ENCODE measurements around the gene ANXA7. TPM values are rescaled to one million over a fixed set of nuclear protein-coding genes. Genes with fewer than 3 reads are reported as not detected.
"Not testable (repeated sequence)": the region's sequence is repeated elsewhere in the genome, so short reads cannot be mapped to it uniquely, and the experiment has no call there.

ANXA7 gene
- total RNA-seq, 2 donors from 2014 or later, result 107 to 120 TPM

DNA sequence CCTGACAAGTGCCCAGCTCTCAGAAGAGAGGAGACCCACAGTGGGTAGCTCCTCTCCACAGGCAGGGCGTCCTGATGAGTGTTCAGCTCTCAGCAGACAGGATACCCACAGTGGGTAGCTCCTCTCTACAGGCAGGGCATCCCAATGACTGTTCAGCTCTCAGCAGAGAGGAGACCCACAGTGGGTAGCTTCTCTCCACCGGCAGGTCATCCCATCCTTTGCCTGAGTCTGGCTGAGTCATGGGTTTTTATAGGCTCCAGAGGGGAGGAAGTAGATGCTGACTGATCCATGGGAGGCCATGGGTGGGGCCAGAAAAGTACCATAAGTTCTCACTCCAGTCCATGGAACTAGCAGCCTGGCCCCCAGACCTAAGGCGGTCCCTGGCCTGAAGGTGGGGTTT lies 73.7 kb downstream of the ANXA7 start:
- H3K36me3 ChIP-seq, result no peaks in the 10 kb centered on the region
- no peaks in the 10 kb centered on the region for H3K4me1 ChIP-seq (ENCODE audit: control insufficient read depth in 1 of 2, low read depth in 2 of 2)
- H3K27me3 ChIP-seq (replicated peaks; ENCODE audit: insufficient read depth), result no peaks in the 10 kb centered on the region
- no peak overlapping the region for H3K27ac ChIP-seq
- DNase-seq (ENCODE audit: low spot score), result no peak
- H3K9me3 ChIP-seq, result no peaks in the 10 kb centered on the region
- no peak for ATAC-seq (ENCODE audit: insufficient number of reproducible peaks, low FRiP score, low read depth)
- TF ChIP-seq, protein P1, sequence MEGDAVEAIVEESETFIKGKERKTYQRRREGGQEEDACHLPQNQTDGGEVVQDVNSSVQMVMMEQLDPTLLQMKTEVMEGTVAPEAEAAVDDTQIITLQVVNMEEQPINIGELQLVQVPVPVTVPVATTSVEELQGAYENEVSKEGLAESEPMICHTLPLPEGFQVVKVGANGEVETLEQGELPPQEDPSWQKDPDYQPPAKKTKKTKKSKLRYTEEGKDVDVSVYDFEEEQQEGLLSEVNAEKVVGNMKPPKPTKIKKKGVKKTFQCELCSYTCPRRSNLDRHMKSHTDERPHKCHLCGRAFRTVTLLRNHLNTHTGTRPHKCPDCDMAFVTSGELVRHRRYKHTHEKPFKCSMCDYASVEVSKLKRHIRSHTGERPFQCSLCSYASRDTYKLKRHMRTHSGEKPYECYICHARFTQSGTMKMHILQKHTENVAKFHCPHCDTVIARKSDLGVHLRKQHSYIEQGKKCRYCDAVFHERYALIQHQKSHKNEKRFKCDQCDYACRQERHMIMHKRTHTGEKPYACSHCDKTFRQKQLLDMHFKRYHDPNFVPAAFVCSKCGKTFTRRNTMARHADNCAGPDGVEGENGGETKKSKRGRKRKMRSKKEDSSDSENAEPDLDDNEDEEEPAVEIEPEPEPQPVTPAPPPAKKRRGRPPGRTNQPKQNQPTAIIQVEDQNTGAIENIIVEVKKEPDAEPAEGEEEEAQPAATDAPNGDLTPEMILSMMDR (IDR thresholded peaks at IDR 0.05), result no peak
- no peak overlapping the region for H3K4me3 ChIP-seq

DNA sequence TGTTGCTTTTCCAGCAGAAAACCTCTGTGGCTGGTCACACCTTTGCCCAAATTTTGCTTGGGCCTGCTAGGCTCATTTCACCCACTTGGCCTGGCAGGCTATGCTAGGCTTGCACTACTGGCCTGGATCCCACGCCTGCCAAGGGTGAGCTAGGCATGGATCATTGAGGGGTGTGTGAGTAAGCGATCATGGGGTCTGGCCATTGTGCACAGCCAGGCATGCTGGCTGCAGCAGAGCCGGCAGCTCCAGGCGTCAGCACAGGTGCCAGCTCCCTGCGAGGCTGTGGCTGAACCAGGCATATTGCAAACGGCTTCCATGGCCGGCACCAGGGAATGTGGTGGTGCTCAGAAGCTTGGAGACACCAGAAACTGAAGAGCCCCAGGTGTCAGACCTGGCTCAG lies 74.4 kb downstream of the ANXA7 start:
- Histone ChIP-seq H3K36me3 (no peaks in the 10 kb centered on the region), H3K27me3 (replicated peaks; ENCODE audit: insufficient read depth) (no peaks in the 10 kb centered on the region), H3K4me3 (no peak overlapping the region), H3K4me1 (ENCODE audit: control insufficient read depth in 1 of 2, low read depth in 2 of 2) (no peaks in the 10 kb centered on the region), H3K9me3 (no peaks in the 10 kb centered on the region), H3K27ac (no peak overlapping the region)
- no peak for DNase-seq (ENCODE audit: low spot score)
- no peak for ATAC-seq (ENCODE audit: insufficient number of reproducible peaks, low FRiP score, low read depth)
- TF ChIP-seq, protein P1 (IDR thresholded peaks at IDR 0.05), result no peak

DNA sequence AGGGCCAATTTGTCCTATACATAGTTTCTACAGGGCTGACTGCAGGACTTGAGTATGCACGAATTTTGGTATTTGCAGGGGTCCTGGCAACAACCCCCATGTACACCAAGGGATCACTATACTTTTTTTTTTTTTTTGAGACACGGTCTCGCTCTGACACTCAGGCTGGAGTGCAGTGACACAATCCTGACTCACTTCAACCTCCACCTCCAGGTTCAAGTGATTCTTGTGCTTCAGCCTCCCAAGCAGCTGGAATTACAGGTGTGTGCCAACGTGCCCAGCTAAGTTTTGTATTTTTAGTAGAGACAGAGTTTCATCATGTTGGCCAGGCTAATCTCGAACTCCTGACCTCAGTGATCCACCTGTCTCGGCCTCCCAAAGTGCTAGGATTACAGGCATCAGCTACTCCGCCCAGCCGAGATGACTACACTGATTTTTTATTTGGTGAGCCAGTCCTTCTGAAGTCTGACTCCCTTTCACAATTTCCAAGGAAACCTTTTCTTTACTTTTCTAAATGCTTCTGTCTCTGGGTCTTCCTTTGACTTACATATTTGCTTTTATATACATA lies 75.0 kb downstream of the ANXA7 start:
- Histone ChIP-seq H3K27ac (no peak overlapping the region), H3K4me1 (ENCODE audit: control insufficient read depth in 1 of 2, low read depth in 2 of 2) (no peaks in the 10 kb centered on the region), H3K9me3 (no peaks in the 10 kb centered on the region), H3K27me3 (replicated peaks; ENCODE audit: insufficient read depth) (no peaks in the 10 kb centered on the region), H3K36me3 (no peaks in the 10 kb centered on the region), H3K4me3 (no peak overlapping the region)
- TF ChIP-seq, protein P1 (IDR thresholded peaks at IDR 0.05), result no peak
- DNase-seq (ENCODE audit: low spot score), result no peak
- no peak for ATAC-seq (ENCODE audit: insufficient number of reproducible peaks, low FRiP score, low read depth)

DNA sequence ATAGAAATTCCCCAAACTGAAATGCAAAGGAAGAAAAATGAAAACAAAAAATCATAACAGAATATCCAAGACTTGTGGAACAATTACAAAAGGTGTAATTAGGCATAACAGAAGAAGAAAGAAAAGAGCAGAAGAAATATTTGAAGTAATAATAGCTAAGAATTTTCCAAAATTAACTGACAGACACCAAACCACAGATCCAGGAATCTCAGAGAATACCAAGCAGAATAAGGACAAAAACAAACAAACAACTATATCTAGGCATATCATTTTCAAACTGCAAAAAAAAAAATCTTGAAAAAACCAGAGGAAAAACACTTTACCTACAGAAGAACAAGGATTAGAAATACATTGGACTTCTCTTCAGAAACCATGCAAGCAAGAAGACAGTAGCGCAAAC lies 80.7 kb downstream of the ANXA7 start:
- Histone ChIP-seq H3K36me3 (no peaks in the 10 kb centered on the region), H3K9me3 (no peaks in the 10 kb centered on the region), H3K4me3 (no peak overlapping the region), H3K27ac (no peak overlapping the region), H3K27me3 (replicated peaks; ENCODE audit: insufficient read depth) (no peaks in the 10 kb centered on the region), H3K4me1 (ENCODE audit: control insufficient read depth in 1 of 2, low read depth in 2 of 2) (no peaks in the 10 kb centered on the region)
- DNase-seq (ENCODE audit: low spot score) (no peak), ATAC-seq (ENCODE audit: insufficient number of reproducible peaks, low FRiP score, low read depth) (no peak)
- TF ChIP-seq, protein P1 (IDR thresholded peaks at IDR 0.05), result no peak

DNA sequence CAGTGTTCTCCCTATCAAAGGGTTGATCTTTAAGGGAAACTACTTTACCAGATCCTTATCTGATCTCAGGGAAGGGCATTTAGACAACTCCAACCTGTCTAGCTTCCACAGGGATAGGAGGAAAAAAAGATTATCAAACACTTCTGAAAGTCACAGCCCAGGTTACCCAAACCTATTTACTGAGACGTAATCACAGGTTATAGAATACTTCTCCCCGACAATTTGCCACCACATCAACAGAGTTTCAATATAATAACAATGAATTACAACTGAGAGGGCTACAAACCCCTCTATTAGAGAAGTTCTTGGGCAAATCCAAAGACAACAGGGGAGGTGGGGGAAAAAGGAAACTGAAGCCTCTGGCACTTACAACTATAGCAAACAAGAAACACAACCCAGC lies 81.5 kb downstream of the ANXA7 start:
- DNase-seq (ENCODE audit: low spot score), result no peak
- Histone ChIP-seq H3K27ac (no peak overlapping the region), H3K9me3 (no peaks in the 10 kb centered on the region), H3K27me3 (replicated peaks; ENCODE audit: insufficient read depth) (no peaks in the 10 kb centered on the region), H3K36me3 (no peaks in the 10 kb centered on the region), H3K4me1 (ENCODE audit: control insufficient read depth in 1 of 2, low read depth in 2 of 2) (no peaks in the 10 kb centered on the region), H3K4me3 (no peak overlapping the region)
- no peak for ATAC-seq (ENCODE audit: insufficient number of reproducible peaks, low FRiP score, low read depth)
- TF ChIP-seq, protein P1 (IDR thresholded peaks at IDR 0.05), result no peak

DNA sequence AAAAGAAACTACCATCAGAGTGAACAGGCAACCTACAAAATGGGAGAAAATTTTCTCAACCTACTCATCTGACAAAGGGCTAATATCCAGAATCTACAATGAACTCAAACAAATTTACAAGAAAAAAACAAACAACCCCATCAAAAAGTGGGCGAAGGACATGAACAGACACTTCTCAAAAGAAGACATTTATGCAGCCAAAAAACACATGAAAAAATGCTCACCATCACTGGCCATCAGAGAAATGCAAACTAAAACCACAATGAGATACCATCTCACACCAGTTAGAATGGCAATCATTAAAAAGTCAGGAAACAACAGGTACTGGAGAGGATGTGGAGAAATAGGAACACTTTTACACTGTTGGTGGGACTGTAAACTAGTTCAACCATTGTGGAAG lies 85.3 kb downstream of the ANXA7 start:
- H3K27ac ChIP-seq; H3K9me3 ChIP-seq; H3K36me3 ChIP-seq; ATAC-seq (ENCODE audit: insufficient number of reproducible peaks, low FRiP score, low read depth); DNase-seq (ENCODE audit: low spot score); H3K4me1 ChIP-seq (ENCODE audit: control insufficient read depth in 1 of 2, low read depth in 2 of 2); H3K4me3 ChIP-seq; H3K27me3 ChIP-seq (replicated peaks; ENCODE audit: insufficient read depth): not testable (repeated sequence)

DNA sequence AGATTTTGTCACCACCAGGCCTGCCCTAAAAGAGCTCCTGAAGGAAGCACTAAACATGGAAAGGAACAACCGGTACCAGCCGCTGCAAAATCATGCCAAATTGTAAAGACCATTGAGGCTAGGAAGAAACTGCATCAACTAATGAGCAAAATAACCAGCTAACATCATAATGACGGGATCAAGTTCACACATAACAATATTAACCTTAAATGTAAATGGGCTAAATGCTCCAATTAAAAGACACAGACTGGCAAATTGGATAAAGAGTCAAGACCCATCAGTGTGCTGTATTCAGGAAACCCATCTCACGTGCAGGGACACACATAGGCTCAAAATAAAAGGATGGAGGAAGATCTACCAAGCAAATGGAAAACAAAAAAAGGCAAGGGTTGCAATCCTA lies 88.6 kb downstream of the ANXA7 start:
- not testable (repeated sequence) for H3K4me1 ChIP-seq (ENCODE audit: control insufficient read depth in 1 of 2, low read depth in 2 of 2); H3K27me3 ChIP-seq (replicated peaks; ENCODE audit: insufficient read depth); H3K9me3 ChIP-seq; ATAC-seq (ENCODE audit: insufficient number of reproducible peaks, low FRiP score, low read depth); H3K27ac ChIP-seq; H3K4me3 ChIP-seq; DNase-seq (ENCODE audit: low spot score); H3K36me3 ChIP-seq
